ENCODE measurements around the gene ATF7IP2. TPM values are rescaled to one million over a fixed set of nuclear protein-coding genes. Genes with fewer than 3 reads are reported as not detected.

Gene ATF7IP2
- total and polyA plus RNA-seq, 9 of the 15 experiments (the other 6 are each of a cell fraction or from before 2014, with no cell fraction given) = 131 to 515 (median 196) TPM

DNA sequence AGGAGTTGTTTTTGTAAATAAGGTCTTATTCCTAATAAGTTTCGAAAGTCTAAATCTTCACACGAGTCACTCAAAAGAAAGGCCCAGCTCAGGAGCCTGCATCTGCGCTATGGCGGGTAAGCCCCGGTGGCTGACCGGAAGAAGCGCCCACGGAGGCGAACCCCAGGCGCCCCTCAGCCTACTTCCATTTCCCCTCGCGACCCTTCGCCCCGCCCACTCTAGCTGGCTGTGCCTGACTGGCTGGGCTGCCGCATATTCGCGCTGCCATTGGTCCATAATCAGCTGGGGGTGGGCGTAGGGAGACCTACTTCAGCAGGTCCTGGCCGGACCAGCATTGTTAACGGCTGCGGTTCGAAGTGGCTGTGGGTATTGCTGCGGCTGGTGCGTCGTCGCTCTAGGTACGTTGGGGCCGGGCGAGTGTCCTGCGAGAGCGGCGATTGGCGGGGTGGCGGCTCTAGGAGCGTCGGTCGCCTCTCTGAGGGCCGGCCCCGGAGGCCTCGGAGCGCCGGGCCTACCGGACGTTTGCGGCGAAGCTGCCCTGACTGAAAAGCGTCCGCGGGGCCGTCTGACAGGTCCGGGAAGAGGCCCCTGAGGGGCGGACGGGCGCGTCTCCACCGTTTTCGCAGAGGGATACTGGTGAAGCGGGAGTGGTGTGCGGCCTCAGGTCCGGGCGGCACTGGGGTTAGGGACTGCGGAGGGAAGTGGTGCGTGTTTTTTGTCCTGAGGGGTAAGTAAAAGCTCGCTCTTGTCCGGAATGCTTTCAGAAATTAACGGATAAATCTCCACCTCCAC, at the start of gene ATF7IP2 (continued):
- TF ChIP-seq, protein P1, sequence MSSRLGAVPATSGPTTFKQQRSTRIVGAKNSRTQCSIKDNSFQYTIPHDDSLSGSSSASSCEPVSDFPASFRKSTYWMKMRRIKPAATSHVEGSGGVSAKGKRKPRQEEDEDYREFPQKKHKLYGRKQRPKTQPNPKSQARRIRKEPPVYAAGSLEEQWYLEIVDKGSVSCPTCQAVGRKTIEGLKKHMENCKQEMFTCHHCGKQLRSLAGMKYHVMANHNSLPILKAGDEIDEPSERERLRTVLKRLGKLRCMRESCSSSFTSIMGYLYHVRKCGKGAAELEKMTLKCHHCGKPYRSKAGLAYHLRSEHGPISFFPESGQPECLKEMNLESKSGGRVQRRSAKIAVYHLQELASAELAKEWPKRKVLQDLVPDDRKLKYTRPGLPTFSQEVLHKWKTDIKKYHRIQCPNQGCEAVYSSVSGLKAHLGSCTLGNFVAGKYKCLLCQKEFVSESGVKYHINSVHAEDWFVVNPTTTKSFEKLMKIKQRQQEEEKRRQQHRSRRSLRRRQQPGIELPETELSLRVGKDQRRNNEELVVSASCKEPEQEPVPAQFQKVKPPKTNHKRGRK (tag; IDR thresholded peaks at IDR 0.05) = peak; percentile 46; the same call in 1 of the 2 replicates
- TF ChIP-seq, protein P2, sequence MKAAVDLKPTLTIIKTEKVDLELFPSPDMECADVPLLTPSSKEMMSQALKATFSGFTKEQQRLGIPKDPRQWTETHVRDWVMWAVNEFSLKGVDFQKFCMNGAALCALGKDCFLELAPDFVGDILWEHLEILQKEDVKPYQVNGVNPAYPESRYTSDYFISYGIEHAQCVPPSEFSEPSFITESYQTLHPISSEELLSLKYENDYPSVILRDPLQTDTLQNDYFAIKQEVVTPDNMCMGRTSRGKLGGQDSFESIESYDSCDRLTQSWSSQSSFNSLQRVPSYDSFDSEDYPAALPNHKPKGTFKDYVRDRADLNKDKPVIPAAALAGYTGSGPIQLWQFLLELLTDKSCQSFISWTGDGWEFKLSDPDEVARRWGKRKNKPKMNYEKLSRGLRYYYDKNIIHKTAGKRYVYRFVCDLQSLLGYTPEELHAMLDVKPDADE (conservative IDR thresholded peaks at IDR 0.05; ENCODE audit: control insufficient read depth, low read depth, low read length) = no peak; the same call in 1 of the 2 replicates
- TF ChIP-seq ZNF124 (CRISPR knock-in tag; IDR thresholded peaks at IDR 0.05) (no peak), ZNF431 (CRISPR knock-in tag; IDR thresholded peaks at IDR 0.05) (no peak), ZNF121 (CRISPR knock-in tag; conservative IDR thresholded peaks at IDR 0.05) (no peak), ZNF79 (CRISPR knock-in tag; IDR thresholded peaks at IDR 0.05; ENCODE audit: low read depth) (no peak), ZNF263 (CRISPR knock-in tag; IDR thresholded peaks at IDR 0.05; ENCODE audit: borderline replicate concordance) (0 out of 2 replicates have a peak, but pooled peaks have one; percentile 51), PHF20 (IDR thresholded peaks at IDR 0.05; ENCODE audit: partially characterized antibody) (peak; percentile 46), POLR2A (conservative IDR thresholded peaks at IDR 0.05) (peak; percentile 99), TBP (optimal IDR thresholded peaks at IDR 0.05; ENCODE audit: low read depth, low read length) (peak; percentile 99), HLTF (IDR thresholded peaks at IDR 0.05) (no peak)
- TF ChIP-seq, protein P3, sequence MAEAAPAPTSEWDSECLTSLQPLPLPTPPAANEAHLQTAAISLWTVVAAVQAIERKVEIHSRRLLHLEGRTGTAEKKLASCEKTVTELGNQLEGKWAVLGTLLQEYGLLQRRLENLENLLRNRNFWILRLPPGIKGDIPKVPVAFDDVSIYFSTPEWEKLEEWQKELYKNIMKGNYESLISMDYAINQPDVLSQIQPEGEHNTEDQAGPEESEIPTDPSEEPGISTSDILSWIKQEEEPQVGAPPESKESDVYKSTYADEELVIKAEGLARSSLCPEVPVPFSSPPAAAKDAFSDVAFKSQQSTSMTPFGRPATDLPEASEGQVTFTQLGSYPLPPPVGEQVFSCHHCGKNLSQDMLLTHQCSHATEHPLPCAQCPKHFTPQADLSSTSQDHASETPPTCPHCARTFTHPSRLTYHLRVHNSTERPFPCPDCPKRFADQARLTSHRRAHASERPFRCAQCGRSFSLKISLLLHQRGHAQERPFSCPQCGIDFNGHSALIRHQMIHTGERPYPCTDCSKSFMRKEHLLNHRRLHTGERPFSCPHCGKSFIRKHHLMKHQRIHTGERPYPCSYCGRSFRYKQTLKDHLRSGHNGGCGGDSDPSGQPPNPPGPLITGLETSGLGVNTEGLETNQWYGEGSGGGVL (CRISPR knock-in tag; IDR thresholded peaks at IDR 0.05) = no peak
- TF ChIP-seq, protein P4, sequence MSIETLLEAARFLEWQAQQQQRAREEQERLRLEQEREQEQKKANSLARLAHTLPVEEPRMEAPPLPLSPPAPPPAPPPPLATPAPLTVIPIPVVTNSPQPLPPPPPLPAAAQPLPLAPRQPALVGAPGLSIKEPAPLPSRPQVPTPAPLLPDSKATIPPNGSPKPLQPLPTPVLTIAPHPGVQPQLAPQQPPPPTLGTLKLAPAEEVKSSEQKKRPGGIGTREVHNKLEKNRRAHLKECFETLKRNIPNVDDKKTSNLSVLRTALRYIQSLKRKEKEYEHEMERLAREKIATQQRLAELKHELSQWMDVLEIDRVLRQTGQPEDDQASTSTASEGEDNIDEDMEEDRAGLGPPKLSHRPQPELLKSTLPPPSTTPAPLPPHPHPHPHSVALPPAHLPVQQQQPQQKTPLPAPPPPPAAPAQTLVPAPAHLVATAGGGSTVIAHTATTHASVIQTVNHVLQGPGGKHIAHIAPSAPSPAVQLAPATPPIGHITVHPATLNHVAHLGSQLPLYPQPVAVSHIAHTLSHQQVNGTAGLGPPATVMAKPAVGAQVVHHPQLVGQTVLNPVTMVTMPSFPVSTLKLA (conservative IDR thresholded peaks at IDR 0.05) = peak; percentile 11 to 32; a peak in 2 of 4 replicates
- TF ChIP-seq, protein P5, sequence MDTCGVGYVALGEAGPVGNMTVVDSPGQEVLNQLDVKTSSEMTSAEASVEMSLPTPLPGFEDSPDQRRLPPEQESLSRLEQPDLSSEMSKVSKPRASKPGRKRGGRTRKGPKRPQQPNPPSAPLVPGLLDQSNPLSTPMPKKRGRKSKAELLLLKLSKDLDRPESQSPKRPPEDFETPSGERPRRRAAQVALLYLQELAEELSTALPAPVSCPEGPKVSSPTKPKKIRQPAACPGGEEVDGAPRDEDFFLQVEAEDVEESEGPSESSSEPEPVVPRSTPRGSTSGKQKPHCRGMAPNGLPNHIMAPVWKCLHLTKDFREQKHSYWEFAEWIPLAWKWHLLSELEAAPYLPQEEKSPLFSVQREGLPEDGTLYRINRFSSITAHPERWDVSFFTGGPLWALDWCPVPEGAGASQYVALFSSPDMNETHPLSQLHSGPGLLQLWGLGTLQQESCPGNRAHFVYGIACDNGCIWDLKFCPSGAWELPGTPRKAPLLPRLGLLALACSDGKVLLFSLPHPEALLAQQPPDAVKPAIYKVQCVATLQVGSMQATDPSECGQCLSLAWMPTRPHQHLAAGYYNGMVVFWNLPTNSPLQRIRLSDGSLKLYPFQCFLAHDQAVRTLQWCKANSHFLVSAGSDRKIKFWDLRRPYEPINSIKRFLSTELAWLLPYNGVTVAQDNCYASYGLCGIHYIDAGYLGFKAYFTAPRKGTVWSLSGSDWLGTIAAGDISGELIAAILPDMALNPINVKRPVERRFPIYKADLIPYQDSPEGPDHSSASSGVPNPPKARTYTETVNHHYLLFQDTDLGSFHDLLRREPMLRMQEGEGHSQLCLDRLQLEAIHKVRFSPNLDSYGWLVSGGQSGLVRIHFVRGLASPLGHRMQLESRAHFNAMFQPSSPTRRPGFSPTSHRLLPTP (IDR thresholded peaks at IDR 0.05; ENCODE audit: borderline replicate concordance, extremely low read depth, insufficient read length) = no peak
- TF ChIP-seq, protein P6, sequence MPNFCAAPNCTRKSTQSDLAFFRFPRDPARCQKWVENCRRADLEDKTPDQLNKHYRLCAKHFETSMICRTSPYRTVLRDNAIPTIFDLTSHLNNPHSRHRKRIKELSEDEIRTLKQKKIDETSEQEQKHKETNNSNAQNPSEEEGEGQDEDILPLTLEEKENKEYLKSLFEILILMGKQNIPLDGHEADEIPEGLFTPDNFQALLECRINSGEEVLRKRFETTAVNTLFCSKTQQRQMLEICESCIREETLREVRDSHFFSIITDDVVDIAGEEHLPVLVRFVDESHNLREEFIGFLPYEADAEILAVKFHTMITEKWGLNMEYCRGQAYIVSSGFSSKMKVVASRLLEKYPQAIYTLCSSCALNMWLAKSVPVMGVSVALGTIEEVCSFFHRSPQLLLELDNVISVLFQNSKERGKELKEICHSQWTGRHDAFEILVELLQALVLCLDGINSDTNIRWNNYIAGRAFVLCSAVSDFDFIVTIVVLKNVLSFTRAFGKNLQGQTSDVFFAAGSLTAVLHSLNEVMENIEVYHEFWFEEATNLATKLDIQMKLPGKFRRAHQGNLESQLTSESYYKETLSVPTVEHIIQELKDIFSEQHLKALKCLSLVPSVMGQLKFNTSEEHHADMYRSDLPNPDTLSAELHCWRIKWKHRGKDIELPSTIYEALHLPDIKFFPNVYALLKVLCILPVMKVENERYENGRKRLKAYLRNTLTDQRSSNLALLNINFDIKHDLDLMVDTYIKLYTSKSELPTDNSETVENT (CRISPR knock-in tag; IDR thresholded peaks at IDR 0.05) = peak; percentile 71; the same call in 1 of the 2 replicates
